Fibroblast of skin of abdomen (primary cell): ENCODE measurements around the gene RCAN1.
A peak's percentile ranks its signal among the peaks of the same experiment; 100 is the strongest.

Experiments used
- DNase-seq: peaks from one replicate; pipeline ENCODE4 v3.0.0-alpha.2; 2013

The RCAN1 gene

GRCh38 chr21:34536820-34537219 is 78.1 kb downstream of the RCAN1 start:
- peak; percentile 33 for DNase-seq

GRCh38 chr21:34536311-34536710 is 78.6 kb downstream of the RCAN1 start:
- DNase-seq, result peak; percentile 47

- DNase-seq, result no peak
Observed at GRCh38 chr21:34535886-34536285, 79.0 kb downstream of the RCAN1 start.

- DNase-seq, result peak; percentile 66
Observed at GRCh38 chr21:34534522-34534921, 80.4 kb downstream of the RCAN1 start.

- no peak for DNase-seq
Observed at GRCh38 chr21:34533938-34534337, 81.0 kb downstream of the RCAN1 start.

GRCh38 chr21:34531399-34531798 is 83.5 kb downstream of the RCAN1 start:
- no peak for DNase-seq

GRCh38 chr21:34530261-34530660 is 84.7 kb downstream of the RCAN1 start:
- DNase-seq, result peak; percentile 94

GRCh38 chr21:34528131-34528561 is 86.8 kb downstream of the RCAN1 start:
- DNase-seq, result peak; percentile 51

GRCh38 chr21:34526618-34527290 is 88.2 kb downstream of the RCAN1 start:
- DNase-seq, result peak; percentile 100

- DNase-seq, result no peak
Observed at GRCh38 chr21:34526241-34526617, 88.7 kb downstream of the RCAN1 start.

GRCh38 chr21:34524646-34525601 is 90.0 kb downstream of the RCAN1 start:
- DNase-seq, result peak; percentile 59

GRCh38 chr21:34523019-34523555 is 91.8 kb downstream of the RCAN1 start:
- DNase-seq, result no peak

GRCh38 chr21:34522284-34522683 is 92.6 kb downstream of the RCAN1 start:
- DNase-seq, result no peak

GRCh38 chr21:34521561-34521960 is 93.4 kb downstream of the RCAN1 start:
- no peak for DNase-seq

GRCh38 chr21:34520764-34521508 is 94.0 kb downstream of the RCAN1 start:
- DNase-seq, result no peak

- no peak for DNase-seq
Observed at GRCh38 chr21:34520281-34520680, 94.6 kb downstream of the RCAN1 start.

- DNase-seq, result no peak
Observed at GRCh38 chr21:34519694-34520093, 95.2 kb downstream of the RCAN1 start.

GRCh38 chr21:34519016-34519415 is 95.9 kb downstream of the RCAN1 start:
- DNase-seq, result no peak

GRCh38 chr21:34518301-34518700 is 96.6 kb downstream of the RCAN1 start:
- DNase-seq, result no peak

GRCh38 chr21:34517491-34518245 is 97.2 kb downstream of the RCAN1 start:
- DNase-seq, result no peak

GRCh38 chr21:34517039-34517438 is 97.9 kb downstream of the RCAN1 start:
- no peak for DNase-seq

- DNase-seq, result no peak
Observed at GRCh38 chr21:34514576-34515115, 100.3 kb downstream of the RCAN1 start.
